GM18870 (cell line): ENCODE results near the gene ARHGAP32.
"Not testable (repeated sequence)": the region's sequence is repeated elsewhere in the genome, so short reads cannot be mapped to it uniquely, and the experiment has no call there.

ENCODE experiments used
- ATAC-seq: cut with Tn5 transposase; IDR thresholded peaks from one replicate; pipeline ENCODE4 v1.9.1; 2021; ENCODE audit warnings: moderate library complexity; ENCODE audit not compliant: unreplicated experiment

Gene ARHGAP32

GRCh38 chr11:129041611-129042018 lies 150.5 kb downstream of the ARHGAP32 start:
- no peak for ATAC-seq

- no peak for ATAC-seq
These were observed 151.2 kb downstream of the ARHGAP32 start for GRCh38 chr11:129040934-129041333.

GRCh38 chr11:129035244-129035643 lies 156.9 kb downstream of the ARHGAP32 start:
- ATAC-seq, result no peak

GRCh38 chr11:129034001-129034400 lies 158.1 kb downstream of the ARHGAP32 start:
- ATAC-seq, result no peak

DNA sequence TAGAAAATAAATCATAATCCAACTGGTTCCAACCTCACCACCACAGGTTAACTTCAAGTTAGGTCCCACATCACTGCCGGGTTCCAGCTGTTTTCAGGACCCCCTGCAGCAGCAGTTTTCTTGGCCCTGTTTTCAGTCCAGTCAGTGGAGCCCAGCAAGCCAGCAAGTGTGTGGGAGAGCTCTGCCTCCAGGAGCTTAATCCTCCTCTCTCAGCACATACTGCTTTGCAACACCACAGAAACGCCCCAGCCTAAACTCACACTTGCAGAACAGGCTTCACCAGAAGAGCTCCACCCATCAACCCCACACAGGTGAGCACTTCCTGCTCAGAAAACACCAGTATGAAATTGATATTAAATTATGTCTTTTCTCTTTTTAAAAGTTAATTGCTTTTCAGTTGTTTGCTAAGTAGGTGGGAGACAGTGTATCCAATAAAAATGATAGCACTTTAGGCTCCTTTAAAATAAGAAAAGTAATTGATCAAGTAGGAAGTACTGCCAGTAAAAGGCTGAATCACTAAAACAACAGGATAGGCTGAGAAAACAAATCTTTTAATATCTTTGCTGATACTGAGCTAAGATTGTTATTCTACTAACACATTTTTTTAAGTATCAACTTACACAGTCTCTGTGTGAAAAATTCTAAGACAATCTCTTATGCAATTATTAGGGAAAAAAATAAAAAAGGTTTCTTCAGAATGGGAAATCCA lies 168.0 kb downstream of the ARHGAP32 start:
- ATAC-seq, result no peak

GRCh38 chr11:129021295-129021694 lies 170.8 kb downstream of the ARHGAP32 start:
- ATAC-seq, result no peak

- no peak for ATAC-seq
These were observed 173.1 kb downstream of the ARHGAP32 start for GRCh38 chr11:129018991-129019390.

GRCh38 chr11:129018126-129018525 lies 174.0 kb downstream of the ARHGAP32 start:
- no peak for ATAC-seq

DNA sequence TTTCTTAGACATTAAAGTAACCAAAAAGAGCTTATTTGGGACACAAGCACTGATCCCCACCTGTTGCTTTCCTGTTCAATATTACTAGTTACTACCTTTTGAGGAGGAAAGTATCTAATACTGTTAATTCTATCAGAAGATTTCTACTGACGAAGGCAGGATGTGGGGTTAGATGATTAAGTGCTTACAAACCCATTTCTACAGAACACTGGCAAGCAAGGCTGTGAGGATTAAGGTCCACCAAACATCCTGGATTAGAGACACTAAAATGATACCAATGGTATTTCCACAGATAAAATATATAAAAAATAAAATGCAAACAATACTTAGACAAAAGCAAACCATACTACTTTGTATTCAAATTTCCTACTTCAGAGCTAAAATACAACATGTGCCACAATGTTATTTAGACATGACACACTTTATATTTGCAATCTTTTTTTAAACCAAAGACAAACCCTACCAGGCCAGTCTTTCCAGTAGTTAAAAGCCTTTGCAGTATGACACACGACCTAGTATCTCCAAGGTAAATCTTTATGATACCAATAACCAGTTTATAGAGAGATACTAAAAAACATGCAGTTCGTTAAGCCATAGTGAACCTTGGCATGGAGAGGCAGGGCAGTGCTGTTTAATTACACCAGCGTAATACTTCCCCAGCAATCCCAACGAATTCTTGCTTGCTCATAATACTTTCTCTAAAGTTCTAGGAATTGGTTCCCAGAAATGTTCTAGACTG lies 178.2 kb downstream of the ARHGAP32 start:
- no peak for ATAC-seq

DNA sequence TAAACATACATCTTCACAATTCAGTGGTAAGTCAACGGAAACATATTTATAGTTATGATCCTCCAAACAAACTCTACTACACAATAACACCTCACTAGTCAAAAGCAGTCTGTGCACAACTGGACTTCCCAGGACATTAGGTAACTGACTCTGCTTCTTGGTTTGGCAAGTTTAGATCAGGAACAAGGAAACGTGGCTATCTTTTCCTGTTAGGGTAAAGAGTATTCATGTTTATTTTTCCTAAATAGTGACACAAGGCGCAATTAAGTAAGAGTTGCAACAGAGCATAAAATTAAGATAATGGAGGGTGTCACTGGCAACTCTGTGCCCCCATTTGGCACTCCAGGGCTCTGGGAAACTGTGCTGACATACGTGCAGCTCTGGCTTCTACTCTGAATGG lies 179.2 kb downstream of the ARHGAP32 start:
- no peak for ATAC-seq

DNA sequence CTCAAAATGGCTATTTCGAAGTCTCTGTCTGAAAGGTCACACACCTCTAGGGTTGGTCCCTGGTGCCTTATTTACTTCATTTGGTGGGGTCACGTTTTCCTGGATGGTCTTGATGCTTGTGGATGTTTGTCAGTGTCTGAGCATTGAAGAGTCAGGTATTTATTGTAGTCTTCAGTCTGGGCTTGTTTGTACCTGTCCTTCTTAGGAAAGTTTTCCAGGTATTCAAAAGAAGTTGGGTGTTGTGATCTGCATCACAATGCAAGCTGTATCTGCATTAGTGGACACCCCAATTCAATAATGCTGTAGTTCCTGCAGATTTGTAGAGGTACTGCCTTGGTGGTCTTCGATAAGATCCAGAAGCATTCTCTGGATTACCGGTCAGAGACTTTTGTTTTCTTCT lies 186.0 kb downstream of the ARHGAP32 start:
- ATAC-seq, result no peak

GRCh38 chr11:128999165-128999564 lies 193.0 kb downstream of the ARHGAP32 start:
- ATAC-seq, result not testable (repeated sequence)

DNA sequence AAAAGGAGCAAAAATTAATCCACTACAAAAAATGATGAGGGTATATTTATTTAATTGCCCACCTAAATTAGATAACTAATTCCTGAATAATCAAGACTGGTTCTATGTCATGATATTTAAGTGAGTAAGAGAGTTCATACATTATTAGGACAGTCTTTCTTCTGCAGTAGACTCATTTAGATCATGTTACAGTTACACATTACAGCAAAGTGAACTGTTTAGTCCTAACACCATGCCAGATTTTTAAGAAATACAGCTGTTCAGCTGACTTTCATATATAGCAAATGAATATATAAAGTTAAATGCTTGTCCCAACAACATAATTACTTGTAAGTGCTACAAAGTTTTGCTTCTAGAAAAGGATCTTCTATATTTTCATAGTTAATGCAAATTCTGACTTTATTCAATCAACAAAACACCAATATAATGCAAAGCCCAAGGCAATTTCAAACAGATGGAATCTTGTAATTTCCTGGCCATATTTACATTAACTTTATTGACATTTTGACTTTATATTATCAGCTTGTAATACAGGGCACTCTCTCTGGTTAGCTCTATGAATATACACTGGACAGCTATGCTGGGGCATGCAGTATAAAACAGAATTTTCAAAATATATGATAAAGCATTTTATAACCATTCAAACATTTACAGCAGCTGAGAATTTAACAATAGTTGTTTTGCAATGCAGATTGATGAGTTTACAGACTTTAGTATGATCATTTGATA lies 203.7 kb downstream of the ARHGAP32 start:
- no peak for ATAC-seq

DNA sequence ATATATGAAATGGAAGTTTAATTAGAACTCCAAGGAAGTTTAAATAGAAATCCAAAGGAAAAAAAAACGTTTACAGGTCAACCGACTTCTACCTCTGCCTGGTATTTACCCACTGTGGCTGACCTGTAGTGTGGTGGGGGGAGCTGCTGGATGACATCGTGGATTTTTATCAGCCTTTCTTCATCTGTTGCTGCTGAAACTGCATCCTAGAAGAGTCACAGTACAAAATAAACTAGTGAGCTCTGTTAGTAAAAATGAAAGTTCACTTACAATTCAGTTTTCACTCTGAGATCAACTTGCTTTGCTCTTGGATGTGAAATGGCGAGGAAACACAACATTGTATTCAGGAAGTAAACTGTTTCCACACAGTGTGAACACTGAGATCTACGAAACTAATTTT lies 206.2 kb downstream of the ARHGAP32 start:
- ATAC-seq, result no peak

- no peak for ATAC-seq
These were observed 209.1 kb downstream of the ARHGAP32 start for GRCh38 chr11:128983023-128983422.

DNA sequence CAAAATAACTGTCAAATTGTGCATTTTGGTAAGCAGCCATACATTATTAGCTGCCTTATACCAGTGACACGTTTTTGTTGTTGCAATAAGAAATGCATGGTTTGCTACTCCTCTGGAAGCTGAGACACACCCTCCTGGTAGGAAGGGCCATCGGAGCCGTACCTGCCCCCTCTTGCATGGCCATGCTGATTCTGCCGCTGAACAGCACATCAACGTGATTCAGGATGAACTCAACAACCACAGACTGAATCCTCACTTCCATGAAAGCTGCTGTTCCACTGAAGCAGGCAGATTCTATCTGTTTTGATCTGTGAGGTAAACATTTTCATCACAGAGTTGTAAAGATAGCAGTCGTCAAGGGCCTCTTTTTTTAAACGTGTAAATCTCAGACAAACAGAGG lies 210.9 kb downstream of the ARHGAP32 start:
- no peak for ATAC-seq

DNA sequence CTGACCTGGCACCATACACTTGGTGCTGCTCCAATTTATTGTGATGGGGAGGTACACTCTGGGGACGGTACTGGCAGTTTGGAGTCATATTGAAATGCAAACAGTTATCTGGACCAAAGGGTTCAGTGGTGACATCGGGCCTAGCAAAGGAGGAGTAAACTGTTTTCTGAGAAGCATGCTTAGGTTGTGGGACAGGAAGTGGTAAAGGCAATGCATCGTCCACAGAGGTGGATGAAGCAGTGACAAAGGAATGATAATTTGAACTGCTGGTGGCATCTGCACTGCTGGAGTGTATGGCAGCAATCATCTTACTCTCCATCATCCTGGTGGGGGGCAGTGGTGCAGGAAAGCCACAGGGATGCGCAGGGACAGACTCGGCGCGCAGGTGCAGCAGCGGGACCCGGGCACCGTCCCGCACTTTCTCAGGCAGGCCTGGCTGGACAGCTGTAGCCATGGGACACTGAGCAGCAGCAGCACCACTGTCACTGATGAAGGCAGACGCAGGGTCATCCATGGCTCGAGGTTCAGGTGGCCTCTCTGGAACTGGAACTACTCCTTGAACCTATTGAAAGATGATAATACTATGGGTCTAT lies 221.4 kb downstream of the ARHGAP32 start:
- no peak for ATAC-seq

DNA sequence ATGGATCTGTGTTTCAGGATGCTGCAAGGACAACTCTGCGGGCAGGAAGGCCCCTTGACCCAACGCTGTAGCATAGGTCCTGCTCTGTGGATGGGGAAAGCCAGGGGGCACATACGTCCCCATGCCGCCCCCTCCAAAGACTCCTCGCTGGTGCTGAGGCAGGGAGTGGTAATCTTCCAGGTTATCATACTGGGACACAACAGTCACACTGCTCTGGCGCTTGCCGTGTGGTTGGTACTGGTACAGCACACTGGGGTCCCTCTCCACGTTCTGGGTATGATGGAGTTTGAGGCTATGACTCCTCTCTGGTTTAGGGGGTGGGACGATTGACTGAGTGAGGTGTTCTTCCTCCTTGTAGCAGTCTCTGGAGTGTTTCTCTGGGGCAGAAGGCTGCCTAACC lies 223.2 kb downstream of the ARHGAP32 start:
- no peak for ATAC-seq

DNA sequence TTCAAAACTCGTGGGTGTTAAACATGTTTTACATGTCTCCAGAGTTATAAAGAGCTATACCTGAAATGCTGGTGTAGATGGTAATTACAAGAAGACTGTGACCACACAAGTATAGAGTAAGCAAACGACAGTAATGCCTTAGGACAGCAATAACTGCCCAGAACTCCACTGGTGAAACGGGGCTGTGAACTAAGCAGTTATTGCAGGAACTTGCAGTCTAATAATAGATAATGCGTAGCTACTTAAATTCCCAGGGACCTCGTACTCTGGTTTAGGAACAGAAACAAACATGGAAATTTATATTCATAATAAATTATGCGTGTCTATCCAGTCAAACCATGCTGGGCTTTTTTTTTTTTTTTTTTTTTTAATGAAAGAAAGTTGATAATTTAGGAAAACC lies 224.5 kb downstream of the ARHGAP32 start:
- ATAC-seq, result no peak

DNA sequence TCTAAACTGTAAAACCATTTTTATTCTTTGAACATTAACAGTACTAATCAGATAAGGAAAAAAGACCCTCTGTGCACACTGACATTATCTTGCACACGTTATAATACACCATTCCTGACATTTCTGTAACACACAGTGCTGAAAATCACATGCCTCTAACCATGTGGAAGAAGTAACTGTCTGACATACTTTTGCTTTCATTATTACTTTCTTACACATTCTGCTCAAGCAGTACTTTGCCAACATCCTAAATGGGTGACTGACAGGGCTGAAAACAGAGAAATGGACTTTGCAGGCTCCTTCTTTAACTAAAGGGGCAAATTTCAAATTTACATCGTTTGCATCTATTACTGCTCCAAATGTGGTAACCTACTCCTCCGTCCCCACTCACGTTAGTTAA lies 226.6 kb downstream of the ARHGAP32 start:
- ATAC-seq, result peak; percentile 99

- no peak for ATAC-seq
These were observed 227.6 kb downstream of the ARHGAP32 start for GRCh38 chr11:128964463-128964930.
